Gastrocnemius medialis (tissue), 4 donors: ENCODE measurements around the gene PRDM16.

Experiments
- POLR2A ChIP-seq, 2 donors: fragments of 450-650 bp; IDR thresholded peaks; one replicate each; pipeline ENCODE4 v1.6.1; 2017; ENCODE audit warnings: antibody characterized with exemption in 2 of 2, mild to moderate bottlenecking in 2 of 2, moderate library complexity in 2 of 2
- TF ChIP-seq, protein P1 (sequence below), 5 experiments: fragments of 450-650 bp in 3 of 5; fragments of 200-600 bp in 2 of 5; sonication (generic) in 2 of 5; IDR thresholded peaks in 4 of 5; conservative IDR thresholded peaks in 1 of 5; 1 replicate in 4 of 5; 2 replicates in 1 of 5; pipeline ENCODE4 v1.5.1; 2016 to 2019; ENCODE audit warnings: antibody characterized with exemption in 5 of 5, mild to moderate bottlenecking in 3 of 5, moderate library complexity in 3 of 5

DNA sequence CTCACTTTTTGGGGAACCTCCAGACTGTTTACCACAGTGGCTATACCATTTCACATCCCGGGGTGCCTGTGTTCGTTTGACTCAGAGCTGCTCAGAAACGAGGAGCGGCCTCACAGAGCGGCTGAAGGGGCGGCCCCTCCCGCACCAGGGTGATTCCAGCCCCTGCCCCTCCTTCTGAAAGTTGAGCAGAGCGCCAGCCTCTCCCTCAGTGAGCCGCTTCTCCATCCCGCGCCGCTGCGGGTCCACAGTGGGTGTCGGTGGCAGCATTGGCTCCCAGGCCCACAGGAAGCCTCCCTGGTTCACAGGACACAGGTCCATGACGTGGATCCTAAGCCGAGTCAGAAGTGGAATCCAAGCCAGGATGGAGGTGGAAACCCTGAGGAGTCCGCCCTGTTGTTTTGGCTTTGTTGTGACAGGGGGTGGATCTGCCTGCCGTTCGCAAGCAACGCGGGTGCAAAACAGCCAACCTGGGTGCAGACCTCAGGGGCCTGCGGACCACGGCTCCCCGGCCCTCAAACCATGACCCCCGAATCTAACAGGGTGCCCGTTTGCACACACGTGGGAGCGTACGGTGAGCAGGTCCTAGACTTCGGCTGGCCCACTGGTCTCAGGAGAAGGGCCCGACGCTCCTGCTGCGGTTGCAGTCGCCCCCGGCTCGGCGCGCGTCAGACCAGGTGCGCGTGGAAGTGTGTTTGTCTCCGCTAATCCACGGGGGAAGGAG, 198.7 kb downstream of the PRDM16 start:
- TF ChIP-seq, protein P1, sequence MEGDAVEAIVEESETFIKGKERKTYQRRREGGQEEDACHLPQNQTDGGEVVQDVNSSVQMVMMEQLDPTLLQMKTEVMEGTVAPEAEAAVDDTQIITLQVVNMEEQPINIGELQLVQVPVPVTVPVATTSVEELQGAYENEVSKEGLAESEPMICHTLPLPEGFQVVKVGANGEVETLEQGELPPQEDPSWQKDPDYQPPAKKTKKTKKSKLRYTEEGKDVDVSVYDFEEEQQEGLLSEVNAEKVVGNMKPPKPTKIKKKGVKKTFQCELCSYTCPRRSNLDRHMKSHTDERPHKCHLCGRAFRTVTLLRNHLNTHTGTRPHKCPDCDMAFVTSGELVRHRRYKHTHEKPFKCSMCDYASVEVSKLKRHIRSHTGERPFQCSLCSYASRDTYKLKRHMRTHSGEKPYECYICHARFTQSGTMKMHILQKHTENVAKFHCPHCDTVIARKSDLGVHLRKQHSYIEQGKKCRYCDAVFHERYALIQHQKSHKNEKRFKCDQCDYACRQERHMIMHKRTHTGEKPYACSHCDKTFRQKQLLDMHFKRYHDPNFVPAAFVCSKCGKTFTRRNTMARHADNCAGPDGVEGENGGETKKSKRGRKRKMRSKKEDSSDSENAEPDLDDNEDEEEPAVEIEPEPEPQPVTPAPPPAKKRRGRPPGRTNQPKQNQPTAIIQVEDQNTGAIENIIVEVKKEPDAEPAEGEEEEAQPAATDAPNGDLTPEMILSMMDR (IDR thresholded peaks at IDR 0.05 in 4 of 5, conservative IDR thresholded peaks at IDR 0.05 in 1 of 5): no peak
- TF ChIP-seq POLR2A (IDR thresholded peaks at IDR 0.05): no peak
